C4-2B (cell line): ENCODE data around the gene IL3RA.
"Not testable (repeated sequence)": the region's sequence is repeated elsewhere in the genome, so short reads cannot be mapped to it uniquely, and the experiment has no call there.

ENCODE experiments used
- H3K27ac ChIP-seq: fragments of 450-650 bp; 2 replicates; pipeline ENCODE4 v1.5.1; 2017
- ZFX ChIP-seq: fragments of 450-650 bp; IDR thresholded peaks from 2 replicates; pipeline ENCODE4 v1.6.1; 2017
- TF ChIP-seq, protein P1 (sequence below): fragments of 450-650 bp; conservative IDR thresholded peaks from 2 replicates; pipeline ENCODE4 v1.5.1; 2017; ENCODE audit warnings: mild to moderate bottlenecking

The IL3RA gene

GRCh38 chrX:1321674-1322073 lies 14.9 kb upstream of the IL3RA start:
- no peak for TF ChIP-seq ZFX
- no peak overlapping the region for H3K27ac ChIP-seq

DNA sequence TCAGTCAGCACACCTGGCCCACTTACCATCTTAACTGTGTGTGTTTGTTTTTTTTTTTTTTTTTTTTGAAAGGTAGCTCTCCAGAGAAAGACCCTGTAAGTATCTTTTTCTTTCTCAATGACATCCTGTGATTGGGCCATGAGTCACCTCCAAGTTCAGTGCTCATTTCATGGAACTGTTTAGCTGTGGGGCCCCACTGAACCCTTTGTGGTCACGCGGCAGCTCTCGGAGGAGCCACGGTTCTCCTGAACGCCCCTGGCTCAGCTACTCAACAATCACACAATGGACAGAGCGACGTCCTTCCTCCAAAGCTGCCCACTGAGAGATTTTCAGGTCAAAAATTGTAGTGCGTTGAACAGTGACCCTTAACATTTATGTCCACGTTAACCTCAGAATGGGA lies 14.2 kb upstream of the IL3RA start:
- TF ChIP-seq, protein P1, sequence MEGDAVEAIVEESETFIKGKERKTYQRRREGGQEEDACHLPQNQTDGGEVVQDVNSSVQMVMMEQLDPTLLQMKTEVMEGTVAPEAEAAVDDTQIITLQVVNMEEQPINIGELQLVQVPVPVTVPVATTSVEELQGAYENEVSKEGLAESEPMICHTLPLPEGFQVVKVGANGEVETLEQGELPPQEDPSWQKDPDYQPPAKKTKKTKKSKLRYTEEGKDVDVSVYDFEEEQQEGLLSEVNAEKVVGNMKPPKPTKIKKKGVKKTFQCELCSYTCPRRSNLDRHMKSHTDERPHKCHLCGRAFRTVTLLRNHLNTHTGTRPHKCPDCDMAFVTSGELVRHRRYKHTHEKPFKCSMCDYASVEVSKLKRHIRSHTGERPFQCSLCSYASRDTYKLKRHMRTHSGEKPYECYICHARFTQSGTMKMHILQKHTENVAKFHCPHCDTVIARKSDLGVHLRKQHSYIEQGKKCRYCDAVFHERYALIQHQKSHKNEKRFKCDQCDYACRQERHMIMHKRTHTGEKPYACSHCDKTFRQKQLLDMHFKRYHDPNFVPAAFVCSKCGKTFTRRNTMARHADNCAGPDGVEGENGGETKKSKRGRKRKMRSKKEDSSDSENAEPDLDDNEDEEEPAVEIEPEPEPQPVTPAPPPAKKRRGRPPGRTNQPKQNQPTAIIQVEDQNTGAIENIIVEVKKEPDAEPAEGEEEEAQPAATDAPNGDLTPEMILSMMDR: no peak
- TF ChIP-seq ZFX: no peak
- no peak overlapping the region for H3K27ac ChIP-seq

DNA sequence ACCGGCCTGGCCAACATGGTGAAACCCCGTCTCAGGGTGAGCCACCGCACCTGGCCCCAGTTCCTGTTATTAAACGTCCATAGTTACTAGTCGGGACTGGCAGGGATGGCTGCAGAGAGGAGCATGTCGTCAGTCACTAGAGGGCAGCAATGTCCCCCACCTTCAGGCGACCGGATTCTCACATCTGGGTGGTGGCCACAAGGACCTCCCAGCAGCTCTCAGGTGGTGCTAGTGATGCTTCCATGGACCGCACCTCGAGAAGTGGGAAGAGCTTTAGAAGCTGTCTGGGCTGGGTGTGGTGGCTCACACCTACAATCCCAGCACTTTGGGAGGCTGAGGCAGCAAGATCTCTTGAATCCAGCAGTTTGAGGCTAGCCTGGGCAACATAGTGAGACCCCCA lies 13.3 kb upstream of the IL3RA start:
- no peak overlapping the region for H3K27ac ChIP-seq

DNA sequence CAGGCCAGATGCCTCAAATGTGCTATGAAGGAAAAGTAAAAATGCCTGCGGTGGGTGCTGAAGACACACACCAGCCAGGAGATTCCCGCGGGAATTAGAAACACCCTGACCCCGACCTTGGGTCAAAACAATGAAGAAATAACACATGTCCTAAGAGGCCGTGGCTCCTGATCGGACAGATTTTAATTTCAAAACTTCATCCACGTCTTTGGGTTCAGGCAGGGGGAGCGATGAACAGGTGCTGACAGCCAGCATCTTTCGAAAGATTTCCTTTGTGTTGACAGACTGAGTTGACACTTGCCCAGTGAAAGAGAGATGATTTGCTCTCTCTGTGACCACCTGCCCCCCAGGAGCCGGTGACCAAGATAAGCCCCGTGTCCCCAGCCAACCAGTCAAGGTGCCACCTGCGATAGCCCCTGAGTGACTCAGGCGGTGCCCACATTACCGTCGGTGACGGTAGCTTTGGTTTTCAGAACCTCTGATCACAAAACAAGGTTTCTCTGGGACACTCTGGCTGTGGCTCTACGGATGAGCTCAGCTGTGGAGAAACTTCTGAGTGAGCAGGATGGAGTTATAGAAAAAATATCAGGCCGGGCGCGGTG lies 11.0 kb upstream of the IL3RA start:
- no peak for TF ChIP-seq ZFX
- TF ChIP-seq, protein P1: no peak
- H3K27ac ChIP-seq: no peak overlapping the region

More for the DNA sequence above, 13.3 kb upstream of the IL3RA start:
- TF ChIP-seq ZFX: no peak
- TF ChIP-seq, protein P1: peak; percentile 54

DNA sequence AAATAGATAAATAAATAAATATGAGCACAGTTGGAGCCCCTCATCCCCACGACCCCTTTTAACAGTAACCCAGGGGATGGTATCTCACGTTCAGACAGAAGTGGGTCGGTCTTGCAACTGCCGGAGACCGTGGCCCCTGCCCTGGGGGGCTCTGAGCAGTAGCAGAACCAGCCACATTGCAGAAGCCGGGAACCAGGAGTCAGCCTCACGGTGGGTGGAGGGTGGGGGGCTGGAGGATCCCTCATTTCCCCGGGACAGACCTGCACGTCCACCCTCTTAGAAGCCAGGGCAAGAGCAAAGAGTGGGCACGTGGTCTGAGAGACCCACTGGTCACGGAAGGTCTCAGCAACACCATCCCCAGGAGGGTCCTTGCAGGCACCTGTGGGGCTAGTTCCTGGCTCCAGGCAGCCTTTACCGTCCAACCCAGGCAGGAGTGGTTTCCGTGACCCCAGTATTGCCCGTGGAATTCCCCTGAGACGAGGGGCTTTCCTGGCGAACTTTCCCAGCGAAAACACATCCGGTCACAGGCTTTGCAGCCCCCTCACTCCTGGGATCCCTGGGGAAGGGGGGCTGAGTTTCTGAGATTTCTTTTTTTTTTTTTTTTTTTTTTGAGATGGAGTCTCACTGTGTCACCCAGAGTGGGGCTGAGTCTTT lies 8.8 kb upstream of the IL3RA start:
- H3K27ac ChIP-seq: no peak overlapping the region
- TF ChIP-seq ZFX: no peak
- TF ChIP-seq, protein P1: no peak

DNA sequence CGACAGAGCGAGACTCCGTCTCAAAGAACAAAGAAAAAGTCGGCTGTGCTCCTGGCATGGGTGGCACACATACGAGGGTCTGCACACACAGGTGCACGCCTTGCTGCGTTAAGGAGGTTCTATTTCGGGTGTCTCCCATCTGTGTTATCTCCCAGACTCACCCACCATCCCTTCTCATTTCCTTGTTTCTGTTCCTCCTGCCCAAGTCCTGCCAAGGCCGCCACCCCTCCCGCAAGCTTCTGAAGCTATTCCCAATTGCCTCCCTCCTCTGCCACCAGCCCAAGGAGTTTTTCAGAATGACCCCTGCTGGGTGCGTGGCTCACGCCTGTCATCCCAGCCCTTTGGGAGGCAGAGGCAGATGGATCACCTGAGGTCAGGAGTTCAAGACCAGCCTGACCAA lies 6.0 kb upstream of the IL3RA start:
- TF ChIP-seq, protein P1: no peak
- TF ChIP-seq ZFX: no peak
- H3K27ac ChIP-seq: no peak overlapping the region

- not testable (repeated sequence) for H3K27ac ChIP-seq
These were observed 4.2 kb upstream of the IL3RA start for GRCh38 chrX:1332433-1332832.

GRCh38 chrX:1334854-1335253 lies 1.7 kb upstream of the IL3RA start:
- no peak overlapping the region for H3K27ac ChIP-seq
- TF ChIP-seq, protein P1: no peak
- TF ChIP-seq ZFX: no peak
